Measurements from ENCODE around the gene CHML. TPM values are rescaled to one million over a fixed set of nuclear protein-coding genes. Genes with fewer than 3 reads are reported as not detected.

The CHML gene
- total and polyA plus RNA-seq, 12 donors, result 0.30 to 10.0 (median 3.0) TPM

- intact Hi-C loops (cut with DNase I), result no loop called here
- Histone ChIP-seq H3K4me1 (replicated peaks in 1 of 2) (no peaks in the 10 kb centered on the region), H3K9me3 (replicated peaks in 1 of 3) (no peaks in the 10 kb centered on the region), H3K36me3 (replicated peaks in 1 of 2) (no peaks in the 10 kb centered on the region), H3K27ac (no peak overlapping the region), H3K4me3 (no peak overlapping the region), H3K27me3 (no peaks in the 10 kb centered on the region)
- DNase-seq, result no peak
- WGBS, 4 donors, result 95 to 97% (median 96%) methylated on average over 2 of the region's 2 CpGs
- no peak for TF ChIP-seq POLR2A (IDR thresholded peaks at IDR 0.05)
- TF ChIP-seq CTCF (IDR thresholded peaks at IDR 0.05), result no peak
Measured at GRCh38 chr1:241630899-241631298, 9.3 kb downstream of the CHML start.

- intact Hi-C loops (cut with DNase I), result no loop called here
- no peaks in the 10 kb centered on the region for H3K36me3 ChIP-seq (replicated peaks in 1 of 2)
- no peak overlapping the region for H3K4me3 ChIP-seq
- no peaks in the 10 kb centered on the region for H3K9me3 ChIP-seq (replicated peaks in 1 of 3)
- no peak for TF ChIP-seq POLR2A (IDR thresholded peaks at IDR 0.05)
- TF ChIP-seq CTCF (IDR thresholded peaks at IDR 0.05), result no peak
- H3K4me1 ChIP-seq (replicated peaks in 1 of 2), result no peaks in the 10 kb centered on the region
- no peak for DNase-seq
- no peaks in the 10 kb centered on the region for H3K27me3 ChIP-seq
- no peak overlapping the region for H3K27ac ChIP-seq
- WGBS, 4 donors, result 89 to 95% (median 93%) methylated on average over 1 of the region's 1 CpG
Measured at GRCh38 chr1:241630476-241630875, 9.7 kb downstream of the CHML start.

GRCh38 chr1:241630005-241630404 is 10.2 kb downstream of the CHML start:
- Histone ChIP-seq H3K9me3 (replicated peaks in 1 of 3) (no peaks in the 10 kb centered on the region), H3K4me3 (no peak overlapping the region), H3K4me1 (replicated peaks in 1 of 2) (no peaks in the 10 kb centered on the region), H3K27ac (no peak overlapping the region), H3K27me3 (no peaks in the 10 kb centered on the region), H3K36me3 (replicated peaks in 1 of 2) (no peaks in the 10 kb centered on the region)
- TF ChIP-seq POLR2A (IDR thresholded peaks at IDR 0.05), result no peak
- TF ChIP-seq CTCF (IDR thresholded peaks at IDR 0.05), result no peak
- intact Hi-C loops (cut with DNase I), result no loop called here
- no peak for DNase-seq

GRCh38 chr1:241627453-241628259 is 12.5 kb downstream of the CHML start:
- Histone ChIP-seq H3K4me3 (no peak overlapping the region), H3K27ac (no peak overlapping the region), H3K4me1 (replicated peaks in 1 of 2) (no peaks in the 10 kb centered on the region), H3K27me3 (no peaks in the 10 kb centered on the region), H3K9me3 (replicated peaks in 1 of 3) (no peaks in the 10 kb centered on the region), H3K36me3 (replicated peaks in 1 of 2) (no peaks in the 10 kb centered on the region)
- TF ChIP-seq CTCF (IDR thresholded peaks at IDR 0.05) (peak; percentile 53 to 70 (median 65)), POLR2A (IDR thresholded peaks at IDR 0.05) (no peak)
- 43 to 50% (median 45%) methylated on average over 8 to 9 of the region's 9 CpGs for WGBS, 4 donors
- peak in 5 of 7 donors; percentile 39 to 63 (median 50) for DNase-seq
- intact Hi-C loops (cut with DNase I), result loop anchor here (10.0 kb wide), 1 partner anchor 93 kb away; the partner anchor contains the start of gene KMO (in 2 of the 2)
